K562 (cell line): Measurements from ENCODE around the gene VTN. TPM values are rescaled to one million over a fixed set of nuclear protein-coding genes. Genes with fewer than 3 reads are reported as not detected.

Experiments
- ETV1 ChIP-seq: fragments of 450-650 bp; conservative IDR thresholded peaks from 2 replicates; pipeline ENCODE4 v1.6.1; 2016; ENCODE audit warnings: missing genetic modification characterization, control low read depth, low read depth, missing compliant biosample characterization
- HNRNPLL ChIP-seq: fragments of 200-400 bp; formaldehyde crosslinking; IDR thresholded peaks from 2 replicates; pipeline ENCODE4 v1.6.1; 2017; ENCODE audit warnings: low read length, low read depth, mild to moderate bottlenecking; ENCODE audit not compliant: poor library complexity, severe bottlenecking
- KLF13 ChIP-seq: fragments of 450-650 bp; IDR thresholded peaks from 2 replicates; pipeline ENCODE4 v1.6.1; 2016; ENCODE audit warnings: missing genetic modification characterization, low read depth, mild to moderate bottlenecking, missing compliant biosample characterization, moderate library complexity, borderline replicate concordance
- MEF2D ChIP-seq: conservative IDR thresholded peaks from 2 replicates; pipeline ENCODE4 v1.6.1; 2016; ENCODE audit warnings: low read depth, missing genetic modification characterization, missing compliant biosample characterization
- NUFIP1 ChIP-seq: fragments of 450-650 bp; IDR thresholded peaks from 2 replicates; pipeline ENCODE4 v1.6.1; 2018; ENCODE audit not compliant: partially characterized antibody
- PHTF2 ChIP-seq: fragments of 250-450 bp; sonication (Bioruptor Pico); IDR thresholded peaks from 2 replicates; pipeline ENCODE4 v1.5.0; 2021; ENCODE audit warnings: mild to moderate bottlenecking
- PML ChIP-seq: IDR thresholded peaks from 2 replicates; pipeline ENCODE4 v1.6.1; 2012; ENCODE audit warnings: low read length, inconsistent platforms
- RBM22 ChIP-seq: fragments of 200-400 bp; formaldehyde crosslinking; IDR thresholded peaks from 2 replicates; pipeline ENCODE4 v1.6.1; 2018; ENCODE audit warnings: low read length, low read depth; ENCODE audit not compliant: poor library complexity, severe bottlenecking
- ZBTB7A ChIP-seq: IDR thresholded peaks from 2 replicates; pipeline ENCODE4 v1.6.1; 2011; ENCODE audit warnings: low read depth, mild to moderate bottlenecking, low read length, moderate library complexity, borderline replicate concordance; ENCODE audit not compliant: control insufficient read depth
- ZNF165 ChIP-seq: fragments of 250-450 bp; sonication (Bioruptor Pico); IDR thresholded peaks from 2 replicates; pipeline ENCODE4 v1.4.0; 2020; ENCODE audit warnings: borderline replicate concordance
- ZNF449 ChIP-seq: fragments of 250-450 bp; sonication (Bioruptor Pico); IDR thresholded peaks from 2 replicates; pipeline ENCODE4 v1.8.0; 2022; ENCODE audit warnings: moderate library complexity, mild to moderate bottlenecking, inconsistent platforms
- polyA plus RNA-seq, 8 experiments: library from polyadenylated mRNA; depleted of rRNA in 4 of 8; stranded (reverse) in 5 of 8; unstranded in 3 of 8; fragments of >200 nt; fragmentation: Nextera tagmentation in 2 of 8; fragmentation: Illumina TruSeq in 1 of 8; extraction: Ambion mirVana in 2 of 8; extraction: Trizol in 1 of 8; gene quantifications; 2 replicates each; pipeline versions ENCODE4 v1.2.1 to v1.2.3, GENCODE V29; 2011 to 2014; ENCODE audit warnings: inconsistent platforms in 1 of 8, missing spikeins in 1 of 8
- total RNA-seq, 7 experiments: library from RNA; depleted of rRNA in 6 of 7; stranded (reverse); fragments of >200 nt in 6 of 7; fragmentation: Illumina TruSeq in 2 of 7; extraction: Trizol in 2 of 7; gene quantifications; 2 replicates each; pipeline versions ENCODE4 v1.2.1 to v1.2.3, GENCODE V29; 2011 to 2021; ENCODE audit warnings: low replicate concordance in 1 of 7
- TF ChIP-seq, protein P1 (sequence below): fragments of 450-650 bp; IDR thresholded peaks from 2 replicates; pipeline ENCODE4 v1.6.1; 2016; ENCODE audit warnings: low read depth
- TF ChIP-seq, protein P2 (sequence below), 2 experiments: IDR thresholded peaks in 1 of 2; conservative IDR thresholded peaks in 1 of 2; 2 replicates each; pipeline ENCODE4 v1.6.1; 2016; ENCODE audit warnings: low read depth in 2 of 2, mild to moderate bottlenecking in 1 of 2, missing compliant biosample characterization in 1 of 2, missing genetic modification characterization in 1 of 2, moderate library complexity in 1 of 2

Gene VTN
- total and polyA plus RNA-seq, 9 of the 15 experiments (the other 6 are each of a cell fraction or from before 2014, with no cell fraction given) = 0.13 to 1.0 (median 0.29) TPM; not detected in 1

GRCh38 chr17:28318759-28319597 is 51.1 kb downstream of the VTN start, which contains the start of gene TMEM97 (continued):
- TF ChIP-seq, protein P1, sequence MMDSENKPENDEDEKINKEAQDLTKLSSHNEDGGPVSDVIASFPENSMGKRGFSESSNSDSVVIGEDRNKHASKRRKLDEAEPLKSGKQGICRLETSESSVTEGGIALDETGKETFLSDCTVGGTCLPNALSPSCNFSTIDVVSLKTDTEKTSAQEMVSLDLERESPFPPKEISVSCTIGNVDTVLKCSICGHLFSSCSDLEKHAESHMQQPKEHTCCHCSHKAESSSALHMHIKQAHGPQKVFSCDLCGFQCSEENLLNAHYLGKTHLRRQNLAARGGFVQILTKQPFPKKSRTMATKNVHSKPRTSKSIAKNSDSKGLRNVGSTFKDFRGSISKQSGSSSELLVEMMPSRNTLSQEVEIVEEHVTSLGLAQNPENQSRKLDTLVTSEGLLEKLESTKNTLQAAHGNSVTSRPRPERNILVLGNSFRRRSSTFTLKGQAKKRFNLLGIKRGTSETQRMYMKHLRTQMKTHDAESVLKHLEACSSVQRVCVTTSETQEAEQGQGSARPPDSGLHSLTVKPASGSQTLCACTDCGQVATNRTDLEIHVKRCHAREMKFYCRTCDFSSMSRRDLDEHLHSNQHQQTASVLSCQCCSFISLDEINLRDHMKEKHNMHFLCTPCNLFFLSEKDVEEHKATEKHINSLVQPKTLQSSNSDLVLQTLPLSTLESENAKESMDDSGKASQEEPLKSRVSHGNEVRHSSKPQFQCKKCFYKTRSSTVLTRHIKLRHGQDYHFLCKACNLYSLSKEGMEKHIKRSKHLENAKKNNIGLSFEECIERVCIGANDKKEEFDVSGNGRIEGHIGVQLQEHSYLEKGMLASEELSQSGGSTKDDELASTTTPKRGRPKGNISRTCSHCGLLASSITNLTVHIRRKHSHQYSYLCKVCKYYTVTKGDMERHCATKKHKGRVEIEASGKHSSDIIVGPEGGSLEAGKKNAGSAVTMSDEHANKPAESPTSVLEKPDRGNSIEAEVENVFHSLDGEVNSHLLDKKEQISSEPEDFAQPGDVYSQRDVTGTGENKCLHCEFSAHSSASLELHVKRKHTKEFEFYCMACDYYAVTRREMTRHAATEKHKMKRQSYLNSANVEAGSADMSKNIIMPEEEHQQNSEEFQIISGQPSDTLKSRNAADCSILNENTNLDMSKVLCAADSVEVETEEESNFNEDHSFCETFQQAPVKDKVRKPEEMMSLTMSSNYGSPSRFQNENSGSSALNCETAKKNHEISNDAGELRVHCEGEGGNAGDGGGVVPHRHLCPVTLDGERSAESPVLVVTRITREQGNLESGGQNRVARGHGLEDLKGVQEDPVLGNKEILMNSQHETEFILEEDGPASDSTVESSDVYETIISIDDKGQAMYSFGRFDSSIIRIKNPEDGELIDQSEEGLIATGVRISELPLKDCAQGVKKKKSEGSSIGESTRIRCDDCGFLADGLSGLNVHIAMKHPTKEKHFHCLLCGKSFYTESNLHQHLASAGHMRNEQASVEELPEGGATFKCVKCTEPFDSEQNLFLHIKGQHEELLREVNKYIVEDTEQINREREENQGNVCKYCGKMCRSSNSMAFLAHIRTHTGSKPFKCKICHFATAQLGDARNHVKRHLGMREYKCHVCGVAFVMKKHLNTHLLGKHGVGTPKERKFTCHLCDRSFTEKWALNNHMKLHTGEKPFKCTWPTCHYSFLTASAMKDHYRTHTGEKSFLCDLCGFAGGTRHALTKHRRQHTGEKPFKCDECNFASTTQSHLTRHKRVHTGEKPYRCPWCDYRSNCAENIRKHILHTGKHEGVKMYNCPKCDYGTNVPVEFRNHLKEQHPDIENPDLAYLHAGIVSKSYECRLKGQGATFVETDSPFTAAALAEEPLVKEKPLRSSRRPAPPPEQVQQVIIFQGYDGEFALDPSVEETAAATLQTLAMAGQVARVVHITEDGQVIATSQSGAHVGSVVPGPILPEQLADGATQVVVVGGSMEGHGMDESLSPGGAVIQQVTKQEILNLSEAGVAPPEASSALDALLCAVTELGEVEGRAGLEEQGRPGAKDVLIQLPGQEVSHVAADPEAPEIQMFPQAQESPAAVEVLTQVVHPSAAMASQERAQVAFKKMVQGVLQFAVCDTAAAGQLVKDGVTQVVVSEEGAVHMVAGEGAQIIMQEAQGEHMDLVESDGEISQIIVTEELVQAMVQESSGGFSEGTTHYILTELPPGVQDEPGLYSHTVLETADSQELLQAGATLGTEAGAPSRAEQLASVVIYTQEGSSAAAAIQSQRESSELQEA = no peak
- TF ChIP-seq PML = 0 out of 2 replicates have a peak, but pooled peaks have one; percentile 41
- TF ChIP-seq RBM22 = no peak
- TF ChIP-seq NUFIP1 = no peak
- TF ChIP-seq PHTF2 = no peak
- TF ChIP-seq KLF13 (tag) = no peak
- TF ChIP-seq, protein P2, sequence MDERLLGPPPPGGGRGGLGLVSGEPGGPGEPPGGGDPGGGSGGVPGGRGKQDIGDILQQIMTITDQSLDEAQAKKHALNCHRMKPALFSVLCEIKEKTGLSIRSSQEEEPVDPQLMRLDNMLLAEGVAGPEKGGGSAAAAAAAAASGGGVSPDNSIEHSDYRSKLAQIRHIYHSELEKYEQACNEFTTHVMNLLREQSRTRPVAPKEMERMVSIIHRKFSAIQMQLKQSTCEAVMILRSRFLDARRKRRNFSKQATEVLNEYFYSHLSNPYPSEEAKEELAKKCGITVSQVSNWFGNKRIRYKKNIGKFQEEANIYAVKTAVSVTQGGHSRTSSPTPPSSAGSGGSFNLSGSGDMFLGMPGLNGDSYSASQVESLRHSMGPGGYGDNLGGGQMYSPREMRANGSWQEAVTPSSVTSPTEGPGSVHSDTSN (CRISPR knock-in tag; IDR thresholded peaks at IDR 0.05; ENCODE audit: low read depth) = no peak
- TF ChIP-seq, protein P2 (tag; conservative IDR thresholded peaks at IDR 0.05; ENCODE audit: low read depth) = no peak
- 0 out of 2 replicates have a peak, but pooled peaks have one; percentile 57 for TF ChIP-seq ZBTB7A
- TF ChIP-seq ETV1 (tag) = no peak; the same call in 1 of the 2 replicates
- peak; percentile 65 for TF ChIP-seq HNRNPLL
- no peak for TF ChIP-seq ZNF449
- no peak for TF ChIP-seq ZNF165 (CRISPR knock-in tag)
- no peak for TF ChIP-seq MEF2D (tag)
